ENCODE measurements around the gene PDZRN3. TPM values are rescaled to one million over a fixed set of nuclear protein-coding genes. Genes with fewer than 3 reads are reported as not detected.

The PDZRN3 gene
- total RNA-seq, 1 donor from 2014 or later, result 0.76 TPM

GRCh38 chr3:73432023-73432705 is 192.6 kb downstream of the PDZRN3 start:
- DNase-seq (ENCODE audit: extremely low read depth, low read depth, low spot score), result no peak

- DNase-seq (ENCODE audit: extremely low read depth, low read depth, low spot score), result no peak
These were observed 193.4 kb downstream of the PDZRN3 start for GRCh38 chr3:73431183-73431900.

GRCh38 chr3:73427048-73427706 is 197.6 kb downstream of the PDZRN3 start:
- no peak for DNase-seq (ENCODE audit: extremely low read depth, low read depth, low spot score)

- DNase-seq (ENCODE audit: extremely low read depth, low read depth, low spot score), result no peak
These were observed 198.1 kb downstream of the PDZRN3 start for GRCh38 chr3:73426606-73427005.

GRCh38 chr3:73423116-73423515 is 201.6 kb downstream of the PDZRN3 start:
- no peak for DNase-seq (ENCODE audit: extremely low read depth, low read depth, low spot score)

GRCh38 chr3:73422571-73422970 is 202.2 kb downstream of the PDZRN3 start:
- no peak for DNase-seq (ENCODE audit: extremely low read depth, low read depth, low spot score)

GRCh38 chr3:73419942-73420341 is 204.8 kb downstream of the PDZRN3 start:
- no peak for DNase-seq (ENCODE audit: extremely low read depth, low read depth, low spot score)

- no peak for DNase-seq (ENCODE audit: extremely low read depth, low read depth, low spot score)
These were observed 205.4 kb downstream of the PDZRN3 start for GRCh38 chr3:73419179-73419803.

GRCh38 chr3:73418681-73419080 is 206.1 kb downstream of the PDZRN3 start:
- DNase-seq (ENCODE audit: extremely low read depth, low read depth, low spot score), result no peak

- no peak for DNase-seq (ENCODE audit: extremely low read depth, low read depth, low spot score)
These were observed 209.6 kb downstream of the PDZRN3 start for GRCh38 chr3:73415118-73415517.

GRCh38 chr3:73413619-73414018 is 211.1 kb downstream of the PDZRN3 start:
- no peak for DNase-seq (ENCODE audit: extremely low read depth, low read depth, low spot score)

- DNase-seq (ENCODE audit: extremely low read depth, low read depth, low spot score), result no peak
These were observed 212.7 kb downstream of the PDZRN3 start for GRCh38 chr3:73411993-73412392.

GRCh38 chr3:73411545-73411944 is 213.2 kb downstream of the PDZRN3 start:
- no peak for DNase-seq (ENCODE audit: extremely low read depth, low read depth, low spot score)

GRCh38 chr3:73409138-73409763 is 215.5 kb downstream of the PDZRN3 start:
- DNase-seq (ENCODE audit: extremely low read depth, low read depth, low spot score), result no peak

GRCh38 chr3:73408634-73409033 is 216.1 kb downstream of the PDZRN3 start:
- no peak for DNase-seq (ENCODE audit: extremely low read depth, low read depth, low spot score)

GRCh38 chr3:73407577-73407976 is 217.2 kb downstream of the PDZRN3 start:
- no peak for DNase-seq (ENCODE audit: extremely low read depth, low read depth, low spot score)

GRCh38 chr3:73405853-73406252 is 218.9 kb downstream of the PDZRN3 start:
- DNase-seq (ENCODE audit: extremely low read depth, low read depth, low spot score), result no peak

GRCh38 chr3:73405000-73405399 is 219.7 kb downstream of the PDZRN3 start:
- DNase-seq (ENCODE audit: extremely low read depth, low read depth, low spot score), result no peak

GRCh38 chr3:73404435-73404834 is 220.3 kb downstream of the PDZRN3 start:
- DNase-seq (ENCODE audit: extremely low read depth, low read depth, low spot score), result no peak

- no peak for DNase-seq (ENCODE audit: extremely low read depth, low read depth, low spot score)
These were observed 221.3 kb downstream of the PDZRN3 start for GRCh38 chr3:73403444-73403843.

All from glomerular endothelial cell (primary cell).